NT2/D1 (cell line): ENCODE results near the gene BIN1.
A peak's percentile ranks its signal among the peaks of the same experiment; 100 is the strongest.

ENCODE experiments used
- DNase-seq: peaks from one replicate; pipeline ENCODE4 v3.0.0-alpha.2; 2011; ENCODE audit warnings: low read depth, low spot score
- H3K27me3 ChIP-seq: 2 replicates; pipeline ENCODE4 v1.6.0; 2011; ENCODE audit warnings: mild to moderate bottlenecking; ENCODE audit not compliant: insufficient read length, insufficient read depth
- H3K36me3 ChIP-seq: 2 replicates; pipeline ENCODE4 v1.6.1; 2011; ENCODE audit warnings: mild to moderate bottlenecking, low read length, mixed read lengths; ENCODE audit not compliant: insufficient read depth, insufficient read length
- H3K4me1 ChIP-seq: 2 replicates; pipeline ENCODE4 v1.5.1; 2011; ENCODE audit not compliant: insufficient read depth, insufficient read length
- H3K4me3 ChIP-seq: 2 replicates; pipeline ENCODE4 v1.5.1; 2011; ENCODE audit warnings: low read depth; ENCODE audit not compliant: insufficient read length
- H3K9ac ChIP-seq: 2 replicates; pipeline ENCODE4 v1.6.0; 2011; ENCODE audit warnings: low read depth; ENCODE audit not compliant: insufficient read length
- H3K9me3 ChIP-seq: 2 replicates; pipeline ENCODE4 v1.5.1; 2011; ENCODE audit warnings: mild to moderate bottlenecking, low read length; ENCODE audit not compliant: insufficient read depth
- SUZ12 ChIP-seq: IDR thresholded peaks from 2 replicates; pipeline ENCODE4 v1.6.1; 2011; ENCODE audit not compliant: insufficient read length, insufficient read depth; ENCODE audit errors: extremely low read depth
- YY1 ChIP-seq: IDR thresholded peaks from 2 replicates; pipeline ENCODE4 v1.6.1; 2011; ENCODE audit not compliant: insufficient read length, insufficient read depth
- ZNF274 ChIP-seq: IDR thresholded peaks from 2 replicates; pipeline ENCODE4 v1.6.1; 2011; ENCODE audit warnings: mild to moderate bottlenecking, low read depth, low read length

Gene BIN1

GRCh38 chr2:127011231-127011661, 95.7 kb downstream of the BIN1 start:
- Histone ChIP-seq H3K9ac (no peak overlapping the region), H3K27me3 (no peaks in the 10 kb centered on the region), H3K9me3 (peaks cover 5% of the 10 kb centered on the region; the same call in 1 of the 2 replicates), H3K36me3 (no peaks in the 10 kb centered on the region), H3K4me1 (no peaks in the 10 kb centered on the region), H3K4me3 (no peak overlapping the region)
- no peak for DNase-seq
- TF ChIP-seq YY1 (no peak), SUZ12 (no peak), ZNF274 (no peak)

- Histone ChIP-seq H3K9ac (no peak overlapping the region), H3K9me3 (peaks cover 5% of the 10 kb centered on the region; the same call in 1 of the 2 replicates), H3K4me1 (no peaks in the 10 kb centered on the region), H3K4me3 (no peak overlapping the region), H3K27me3 (no peaks in the 10 kb centered on the region), H3K36me3 (no peaks in the 10 kb centered on the region)
- TF ChIP-seq YY1 = no peak
- TF ChIP-seq SUZ12 = no peak
- TF ChIP-seq ZNF274 = no peak
- DNase-seq = no peak
Measured at GRCh38 chr2:127008265-127009015, 98.5 kb downstream of the BIN1 start.

- Histone ChIP-seq H3K9me3 (peaks cover 5% of the 10 kb centered on the region; the same call in 1 of the 2 replicates), H3K4me3 (no peak overlapping the region), H3K4me1 (no peaks in the 10 kb centered on the region), H3K27me3 (no peaks in the 10 kb centered on the region), H3K9ac (no peak overlapping the region), H3K36me3 (no peaks in the 10 kb centered on the region)
- DNase-seq = no peak
- TF ChIP-seq YY1 (no peak), SUZ12 (no peak), ZNF274 (no peak)
Measured at GRCh38 chr2:127007652-127008051, 99.3 kb downstream of the BIN1 start.

- Histone ChIP-seq H3K4me1 (no peaks in the 10 kb centered on the region), H3K36me3 (no peaks in the 10 kb centered on the region), H3K9ac (no peak overlapping the region), H3K9me3 (peaks cover 5% of the 10 kb centered on the region; the same call in 1 of the 2 replicates), H3K27me3 (no peaks in the 10 kb centered on the region), H3K4me3 (no peak overlapping the region)
- no peak for TF ChIP-seq SUZ12
- DNase-seq = no peak
Measured at GRCh38 chr2:127006962-127007361, 100.0 kb downstream of the BIN1 start.

- peak; percentile 28 for DNase-seq
- no peak overlapping the region for H3K9ac ChIP-seq
- peaks cover 4% of the 10 kb centered on the region; the same call in 1 of the 2 replicates for H3K9me3 ChIP-seq
- no peaks in the 10 kb centered on the region for H3K4me1 ChIP-seq
- no peak overlapping the region for H3K4me3 ChIP-seq
- TF ChIP-seq SUZ12 (no peak), ZNF274 (no peak), YY1 (no peak)
- H3K27me3 ChIP-seq = no peaks in the 10 kb centered on the region
- H3K36me3 ChIP-seq = no peaks in the 10 kb centered on the region
Measured at GRCh38 chr2:127004893-127005600, 101.9 kb downstream of the BIN1 start.

- H3K4me1 ChIP-seq = no peaks in the 10 kb centered on the region
- DNase-seq = no peak
- TF ChIP-seq YY1 (no peak), SUZ12 (no peak), ZNF274 (no peak)
- H3K36me3 ChIP-seq = no peaks in the 10 kb centered on the region
- no peak overlapping the region for H3K4me3 ChIP-seq
- H3K9ac ChIP-seq = no peak overlapping the region
- H3K9me3 ChIP-seq = no peaks in the 10 kb centered on the region
- H3K27me3 ChIP-seq = no peaks in the 10 kb centered on the region
Measured at GRCh38 chr2:127003070-127003800, 103.7 kb downstream of the BIN1 start.

GRCh38 chr2:127001751-127002150, 105.2 kb downstream of the BIN1 start:
- no peak overlapping the region for H3K9ac ChIP-seq
- H3K4me1 ChIP-seq = no peaks in the 10 kb centered on the region
- H3K27me3 ChIP-seq = no peaks in the 10 kb centered on the region
- no peak for TF ChIP-seq SUZ12
- no peak for TF ChIP-seq ZNF274
- TF ChIP-seq YY1 = no peak
- H3K4me3 ChIP-seq = no peak overlapping the region
- no peaks in the 10 kb centered on the region for H3K36me3 ChIP-seq
- DNase-seq = no peak
- no peaks in the 10 kb centered on the region for H3K9me3 ChIP-seq
